NCI-H1694 (cell line): Measurements from ENCODE around the gene MARCHF6.
"Not testable (repeated sequence)": the region's sequence is repeated elsewhere in the genome, so short reads cannot be mapped to it uniquely, and the experiment has no call there.

Experiments
- DNase-seq: peaks from one replicate; lab custom pipeline; 2025; lab: John Stamatoyannopoulos, UW

The MARCHF6 gene

GRCh38 chr5:10353241-10354047, at the start of gene MARCHF6:
TSS of gene MARCHF6 (plus strand) at chr5:10353695. CDS start at chr5:10353899, 204 bp downstream.
- peak; percentile 86 for DNase-seq

- no peak for DNase-seq
Measured at GRCh38 chr5:10303699-10304170, 49.8 kb upstream of the MARCHF6 start.

- no peak for DNase-seq
Measured at GRCh38 chr5:10304932-10305331, 48.6 kb upstream of the MARCHF6 start.

- DNase-seq = no peak
Measured at GRCh38 chr5:10306114-10306513, 47.4 kb upstream of the MARCHF6 start.

- no peak for DNase-seq
Measured at GRCh38 chr5:10306806-10307205, 46.7 kb upstream of the MARCHF6 start.

- peak; percentile 60 for DNase-seq
Measured at GRCh38 chr5:10307206-10308148, 46.0 kb upstream of the MARCHF6 start, which contains the start of gene CMBL. TSS of gene CMBL (minus strand) at chr5:10307902. CDS start at chr5:10290762, 17,140 bp downstream.

- DNase-seq = no peak
Measured at GRCh38 chr5:10308844-10309243, 44.7 kb upstream of the MARCHF6 start.

GRCh38 chr5:10310066-10310779, 43.3 kb upstream of the MARCHF6 start:
- DNase-seq = no peak

- DNase-seq = not testable (repeated sequence)
Measured at GRCh38 chr5:10310835-10311570, 42.5 kb upstream of the MARCHF6 start.

- DNase-seq = no peak
Measured at GRCh38 chr5:10311595-10312425, 41.7 kb upstream of the MARCHF6 start.

GRCh38 chr5:10315201-10315600, 38.3 kb upstream of the MARCHF6 start:
- DNase-seq = no peak

GRCh38 chr5:10315824-10316509, 37.5 kb upstream of the MARCHF6 start:
- no peak for DNase-seq

- DNase-seq = no peak
Measured at GRCh38 chr5:10317825-10318682, 35.4 kb upstream of the MARCHF6 start.

GRCh38 chr5:10319202-10319851, 34.2 kb upstream of the MARCHF6 start:
- no peak for DNase-seq

GRCh38 chr5:10320793-10321192, 32.7 kb upstream of the MARCHF6 start:
- DNase-seq = no peak

GRCh38 chr5:10321882-10322281, 31.6 kb upstream of the MARCHF6 start:
- no peak for DNase-seq

- no peak for DNase-seq
Measured at GRCh38 chr5:10323588-10324488, 29.7 kb upstream of the MARCHF6 start.
